Suprapubic skin (tissue), 4 donors: ENCODE data around the gene CCDC188.

Experiments used
- CTCF ChIP-seq, 2 donors: fragments of 200-600 bp in 1 of 2; fragments of 450-650 bp in 1 of 2; sonication (generic) in 1 of 2; IDR thresholded peaks; one replicate each; pipeline ENCODE4 v1.5.1; 2016 to 2019; ENCODE audit warnings: antibody characterized with exemption in 2 of 2, mild to moderate bottlenecking in 1 of 2, moderate library complexity in 1 of 2
- POLR2A ChIP-seq, 2 donors: fragments of 450-650 bp; IDR thresholded peaks; one replicate each; pipeline ENCODE4 v1.6.1; 2017; ENCODE audit warnings: antibody characterized with exemption in 2 of 2, mild to moderate bottlenecking in 2 of 2, moderate library complexity in 2 of 2
- POLR2AphosphoS5 ChIP-seq, 3 donors: sonication (generic); formaldehyde crosslinking; IDR thresholded peaks; one replicate each; pipeline ENCODE4 v1.6.1; 2017; ENCODE audit warnings: antibody characterized with exemption in 3 of 3

GRCh38 chr22:20149257-20150250 lies 1.3 kb downstream of the CCDC188 start:
- TF ChIP-seq CTCF (IDR thresholded peaks at IDR 0.05): no peak
- TF ChIP-seq POLR2AphosphoS5 (IDR thresholded peaks at IDR 0.05): no peak
- no peak for TF ChIP-seq POLR2A (IDR thresholded peaks at IDR 0.05)
